Measurements from ENCODE around the gene GPR84.
"Not testable (repeated sequence)": the region's sequence is repeated elsewhere in the genome, so short reads cannot be mapped to it uniquely, and the experiment has no call there.

Gene GPR84

GRCh38 chr12:54354271-54354670 lies 10.0 kb downstream of the GPR84 start:
- not testable (repeated sequence) for DNase-seq

GRCh38 chr12:54352891-54353874 lies 11.1 kb downstream of the GPR84 start:
- DNase-seq: peak; percentile 98

GRCh38 chr12:54352022-54352531 lies 12.2 kb downstream of the GPR84 start:
- DNase-seq: peak; percentile 98

- DNase-seq: peak; percentile 71
Measured at GRCh38 chr12:54351341-54351740, 12.9 kb downstream of the GPR84 start.

GRCh38 chr12:54350743-54351142 lies 13.5 kb downstream of the GPR84 start:
- DNase-seq: no peak

- no peak for DNase-seq
Measured at GRCh38 chr12:54349679-54350078, 14.6 kb downstream of the GPR84 start.

GRCh38 chr12:54349036-54349435 lies 15.2 kb downstream of the GPR84 start:
- DNase-seq: no peak

GRCh38 chr12:54341378-54342300 lies 22.6 kb downstream of the GPR84 start:
- no peak for DNase-seq

- DNase-seq: no peak
Measured at GRCh38 chr12:54340846-54341245, 23.4 kb downstream of the GPR84 start.

GRCh38 chr12:54338698-54339296 lies 25.5 kb downstream of the GPR84 start:
- DNase-seq: no peak

- DNase-seq: peak; percentile 29
Measured at GRCh38 chr12:54337854-54338650, 26.2 kb downstream of the GPR84 start.

GRCh38 chr12:54337280-54337842 lies 26.9 kb downstream of the GPR84 start:
- peak; percentile 77 for DNase-seq

- DNase-seq: no peak
Measured at GRCh38 chr12:54333420-54334034, 30.8 kb downstream of the GPR84 start.

GRCh38 chr12:54331461-54331860 lies 32.8 kb downstream of the GPR84 start:
- DNase-seq: no peak

GRCh38 chr12:54330442-54330841 lies 33.8 kb downstream of the GPR84 start:
- DNase-seq: no peak

- no peak for DNase-seq
Measured at GRCh38 chr12:54329759-54330158, 34.5 kb downstream of the GPR84 start.

GRCh38 chr12:54328595-54329337 lies 35.5 kb downstream of the GPR84 start:
- no peak for DNase-seq

GRCh38 chr12:54325442-54326109 lies 38.7 kb downstream of the GPR84 start:
- not testable (repeated sequence) for DNase-seq

- DNase-seq: peak; percentile 100
Measured at GRCh38 chr12:54324617-54325441, 39.5 kb downstream of the GPR84 start, which contains the start of gene COPZ1. TSS of gene COPZ1 (plus strand) at chr12:54325131. CDS start at chr12:54325164, 33 bp downstream.
